ENCODE results near the gene MYH9.

Gene MYH9

DNA sequence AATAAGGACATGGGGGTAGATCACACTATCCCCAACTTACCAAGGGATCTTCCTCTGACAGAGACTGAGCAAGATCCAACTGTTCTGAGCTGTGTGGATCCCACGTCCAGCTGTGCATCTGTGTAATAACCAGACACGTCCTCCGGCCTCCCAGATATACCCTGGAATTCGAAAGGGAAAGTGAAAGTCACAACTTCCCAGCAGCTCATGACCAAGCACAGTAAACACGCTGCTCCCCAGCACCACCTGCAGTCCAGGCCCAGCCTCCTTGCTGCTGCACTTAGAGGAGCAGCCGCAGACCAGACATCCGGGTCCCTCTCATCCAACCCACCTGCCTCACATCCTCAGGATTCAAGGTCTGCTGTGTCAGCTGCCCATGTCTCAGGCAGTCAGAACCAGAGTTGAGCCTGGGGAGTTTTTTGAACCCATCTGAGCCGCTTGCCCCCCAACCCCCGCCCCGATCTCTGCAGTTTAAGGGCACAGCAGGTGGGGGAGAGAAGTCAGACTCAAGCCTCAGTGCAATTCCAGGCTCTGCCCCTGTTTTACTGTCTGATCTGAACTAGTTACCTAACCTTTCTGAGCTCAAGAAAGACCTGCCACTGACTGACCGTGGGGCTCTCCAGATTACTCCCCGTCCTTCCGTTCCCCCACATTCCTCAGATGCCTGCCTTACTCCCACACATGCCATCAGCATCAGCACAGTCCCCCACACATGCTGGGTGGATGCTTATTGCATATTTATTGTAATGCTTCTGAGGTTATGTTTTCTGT lies 148.2 kb downstream of the MYH9 start, which contains the start of gene APOL2:
Gene APOL2, minus strand, starts transcription at position 127 of the 771 bp plus-strand sequence. CDS start 6,365 bp downstream, outside the sequence.
- DNase-seq = peak; percentile 96
- H2AFZ ChIP-seq (ENCODE audit: low read length) = peak within 1 kb of the TSS; percentile 38
- H3K27ac ChIP-seq (ENCODE audit: low read length) = peak within 1 kb of the TSS; percentile 79

GRCh38 chr22:36239150-36239400 lies 148.7 kb downstream of the MYH9 start:
- no peak for DNase-seq
- H3K9ac ChIP-seq (ENCODE audit: low read length) = peak overlapping the region; percentile 69
- TF ChIP-seq, protein P1, sequence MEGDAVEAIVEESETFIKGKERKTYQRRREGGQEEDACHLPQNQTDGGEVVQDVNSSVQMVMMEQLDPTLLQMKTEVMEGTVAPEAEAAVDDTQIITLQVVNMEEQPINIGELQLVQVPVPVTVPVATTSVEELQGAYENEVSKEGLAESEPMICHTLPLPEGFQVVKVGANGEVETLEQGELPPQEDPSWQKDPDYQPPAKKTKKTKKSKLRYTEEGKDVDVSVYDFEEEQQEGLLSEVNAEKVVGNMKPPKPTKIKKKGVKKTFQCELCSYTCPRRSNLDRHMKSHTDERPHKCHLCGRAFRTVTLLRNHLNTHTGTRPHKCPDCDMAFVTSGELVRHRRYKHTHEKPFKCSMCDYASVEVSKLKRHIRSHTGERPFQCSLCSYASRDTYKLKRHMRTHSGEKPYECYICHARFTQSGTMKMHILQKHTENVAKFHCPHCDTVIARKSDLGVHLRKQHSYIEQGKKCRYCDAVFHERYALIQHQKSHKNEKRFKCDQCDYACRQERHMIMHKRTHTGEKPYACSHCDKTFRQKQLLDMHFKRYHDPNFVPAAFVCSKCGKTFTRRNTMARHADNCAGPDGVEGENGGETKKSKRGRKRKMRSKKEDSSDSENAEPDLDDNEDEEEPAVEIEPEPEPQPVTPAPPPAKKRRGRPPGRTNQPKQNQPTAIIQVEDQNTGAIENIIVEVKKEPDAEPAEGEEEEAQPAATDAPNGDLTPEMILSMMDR (IDR thresholded peaks at IDR 0.05; ENCODE audit: low read length) = no peak
- TF ChIP-seq EZH2 (optimal IDR thresholded peaks at IDR 0.05; ENCODE audit: low read depth, low read length) = no peak
- no peak for TF ChIP-seq EZH2phosphoT487 (IDR thresholded peaks at IDR 0.05; ENCODE audit: low read length)
- peak overlapping the region; percentile 70 for H3K4me2 ChIP-seq (ENCODE audit: low read depth, low read length)
- H4K20me1 ChIP-seq (ENCODE audit: insufficient read depth, low read length) = no peaks in the 10 kb centered on the region
- peak overlapping the region; percentile 93 for H3K4me3 ChIP-seq (ENCODE audit: low read length)
- 0 out of 2 replicates have a peak, but pooled peaks cover 8% of the 10 kb centered on the region for H3K36me3 ChIP-seq (replicated peaks; ENCODE audit: insufficient read depth, low read length)
- H3K79me2 ChIP-seq (ENCODE audit: low read length) = peaks cover 54% of the 10 kb centered on the region
- no peaks in the 10 kb centered on the region for H3K9me3 ChIP-seq (replicated peaks; ENCODE audit: insufficient read depth, low read length)
- H3K9me2 ChIP-seq (replicated peaks; ENCODE audit: insufficient read depth, low read length) = no peaks in the 10 kb centered on the region
- H3F3A ChIP-seq (ENCODE audit: insufficient read depth, low read length) = peaks cover 10% of the 10 kb centered on the region
- H3K27ac ChIP-seq (ENCODE audit: low read length) = peak overlapping the region; percentile 79
- no peak overlapping the region for H2AFZ ChIP-seq (ENCODE audit: low read length)
- H3K4me1 ChIP-seq (ENCODE audit: low read length) = peaks cover 34% of the 10 kb centered on the region
- no peaks in the 10 kb centered on the region for H3K27me3 ChIP-seq (replicated peaks; ENCODE audit: insufficient read depth, low read length)

More for the DNA sequence above, 148.2 kb downstream of the MYH9 start, which contains the start of gene APOL2:
- no peaks in the 10 kb centered on the region for H3K27me3 ChIP-seq (replicated peaks; ENCODE audit: insufficient read depth, low read length)
- H3K4me2 ChIP-seq (ENCODE audit: low read depth, low read length) = peak within 1 kb of the TSS; percentile 70
- no peaks in the 10 kb centered on the region for H4K20me1 ChIP-seq (ENCODE audit: insufficient read depth, low read length)
- 0 out of 2 replicates have a peak, but pooled peaks cover 3% of the 10 kb centered on the region for H3K36me3 ChIP-seq (replicated peaks; ENCODE audit: insufficient read depth, low read length)
- H3K9me2 ChIP-seq (replicated peaks; ENCODE audit: insufficient read depth, low read length) = no peaks in the 10 kb centered on the region
- H3K79me2 ChIP-seq (ENCODE audit: low read length) = peaks cover 49% of the 10 kb centered on the region
- peaks cover 10% of the 10 kb centered on the region for H3F3A ChIP-seq (ENCODE audit: insufficient read depth, low read length)
- peak within 1 kb of the TSS; percentile 93 for H3K4me3 ChIP-seq (ENCODE audit: low read length)
- H3K4me1 ChIP-seq (ENCODE audit: low read length) = peaks cover 34% of the 10 kb centered on the region
- no peaks in the 10 kb centered on the region for H3K9me3 ChIP-seq (replicated peaks; ENCODE audit: insufficient read depth, low read length)
- TF ChIP-seq EZH2 (optimal IDR thresholded peaks at IDR 0.05; ENCODE audit: low read depth, low read length) = no peak
- TF ChIP-seq, protein P1 (IDR thresholded peaks at IDR 0.05; ENCODE audit: low read length) = peak; percentile 75
- H3K9ac ChIP-seq (ENCODE audit: low read length) = peak within 1 kb of the TSS; percentile 69

- TF ChIP-seq, protein P1 (IDR thresholded peaks at IDR 0.05; ENCODE audit: low read length) = no peak
- TF ChIP-seq EZH2phosphoT487 (IDR thresholded peaks at IDR 0.05; ENCODE audit: low read length) = no peak
- no peak for TF ChIP-seq EZH2 (optimal IDR thresholded peaks at IDR 0.05; ENCODE audit: low read depth, low read length)
- Histone ChIP-seq H3F3A (ENCODE audit: insufficient read depth, low read length) (peaks cover 10% of the 10 kb centered on the region), H3K4me2 (ENCODE audit: low read depth, low read length) (peak overlapping the region; percentile 70), H3K4me3 (ENCODE audit: low read length) (peak overlapping the region; percentile 93), H3K9me3 (replicated peaks; ENCODE audit: insufficient read depth, low read length) (no peaks in the 10 kb centered on the region), H3K27ac (ENCODE audit: low read length) (peak overlapping the region; percentile 79), H3K4me1 (ENCODE audit: low read length) (peaks cover 28% of the 10 kb centered on the region), H3K27me3 (replicated peaks; ENCODE audit: insufficient read depth, low read length) (no peaks in the 10 kb centered on the region), H4K20me1 (ENCODE audit: insufficient read depth, low read length) (no peaks in the 10 kb centered on the region), H3K9me2 (replicated peaks; ENCODE audit: insufficient read depth, low read length) (no peaks in the 10 kb centered on the region), H3K36me3 (replicated peaks; ENCODE audit: insufficient read depth, low read length) (0 out of 2 replicates have a peak, but pooled peaks cover 9% of the 10 kb centered on the region), H3K79me2 (ENCODE audit: low read length) (peaks cover 59% of the 10 kb centered on the region), H3K9ac (ENCODE audit: low read length) (peak overlapping the region; percentile 69), H2AFZ (ENCODE audit: low read length) (no peak overlapping the region)
- DNase-seq = peak; percentile 22
Observed at GRCh38 chr22:36238373-36239149, 149.2 kb downstream of the MYH9 start.
